HepG2 (cell line): Measurements from ENCODE around the gene ABCG4. TPM values are rescaled to one million over a fixed set of nuclear protein-coding genes. Genes with fewer than 3 reads are reported as not detected.

Source experiments
- ARID2 ChIP-seq: sonication (generic); formaldehyde crosslinking; IDR thresholded peaks from 2 replicates; pipeline ENCODE4 v1.8.1; 2022; ENCODE audit warnings: mild to moderate bottlenecking, missing genetic modification reagents, borderline replicate concordance
- ATAD3A ChIP-seq: sonication (generic); formaldehyde crosslinking; IDR thresholded peaks from 2 replicates; pipeline ENCODE4 v1.4.0; 2020; ENCODE audit warnings: missing genetic modification reagents
- HCFC1 ChIP-seq: fragments of 150-350 bp; IDR thresholded peaks from 2 replicates; pipeline ENCODE4 v1.6.1; 2014; ENCODE audit warnings: low read depth, low read length
- HNRNPUL1 ChIP-seq: fragments of 200-400 bp; formaldehyde crosslinking; IDR thresholded peaks from 2 replicates; pipeline ENCODE4 v1.6.1; 2017; ENCODE audit warnings: low read depth, mild to moderate bottlenecking, low read length, moderate library complexity
- KLF13 ChIP-seq: sonication (generic); formaldehyde crosslinking; IDR thresholded peaks from 2 replicates; pipeline ENCODE4 v1.4.0; 2020; ENCODE audit warnings: mild to moderate bottlenecking, missing genetic modification reagents
- MZF1 ChIP-seq: sonication (generic); formaldehyde crosslinking; IDR thresholded peaks from 2 replicates; pipeline ENCODE4 v1.8.1; 2023; ENCODE audit warnings: mild to moderate bottlenecking, missing genetic modification reagents, borderline replicate concordance
- NCOA2 ChIP-seq: sonication (generic); formaldehyde crosslinking; IDR thresholded peaks from 2 replicates; pipeline ENCODE4 v1.8.0; 2022; ENCODE audit warnings: inconsistent platforms
- RBAK ChIP-seq: sonication (generic); formaldehyde crosslinking; IDR thresholded peaks from 2 replicates; pipeline ENCODE4 v1.5.1; 2020; ENCODE audit warnings: mild to moderate bottlenecking, missing genetic modification reagents
- RELA ChIP-seq: sonication (generic); formaldehyde crosslinking; IDR thresholded peaks from 2 replicates; pipeline ENCODE4 v1.4.0; 2020; ENCODE audit warnings: missing genetic modification reagents
- SMAD1 ChIP-seq: sonication (generic); formaldehyde crosslinking; IDR thresholded peaks from 2 replicates; pipeline ENCODE4 v1.4.0; 2020; ENCODE audit warnings: missing genetic modification reagents, low read depth, mild to moderate bottlenecking, borderline replicate concordance
- TOE1 ChIP-seq: sonication (generic); formaldehyde crosslinking; IDR thresholded peaks from 2 replicates; pipeline ENCODE4 v1.4.0; 2020; ENCODE audit warnings: mild to moderate bottlenecking, missing genetic modification reagents
- TSC22D2 ChIP-seq: sonication (generic); formaldehyde crosslinking; IDR thresholded peaks from 2 replicates; pipeline ENCODE4 v1.5.1; 2020; ENCODE audit warnings: missing genetic modification reagents, mild to moderate bottlenecking, borderline replicate concordance
- ZNF33B ChIP-seq: sonication (generic); formaldehyde crosslinking; IDR thresholded peaks from 2 replicates; pipeline ENCODE4 v1.5.1; 2020; ENCODE audit warnings: mild to moderate bottlenecking, missing genetic modification reagents
- ZNF660 ChIP-seq: sonication (generic); formaldehyde crosslinking; IDR thresholded peaks from 2 replicates; pipeline ENCODE4 v1.5.1; 2020; ENCODE audit warnings: mild to moderate bottlenecking, low read depth, missing genetic modification reagents, borderline replicate concordance
- ZNF713 ChIP-seq: sonication (generic); formaldehyde crosslinking; IDR thresholded peaks from 2 replicates; pipeline ENCODE4 v1.4.0; 2020; ENCODE audit warnings: mild to moderate bottlenecking, missing genetic modification reagents
- polyA plus RNA-seq, 8 experiments: library from polyadenylated mRNA; depleted of rRNA in 3 of 8; stranded (reverse) in 7 of 8; unstranded in 1 of 8; fragments of >200 nt; fragmentation: Illumina TruSeq in 4 of 8; extraction: Trizol in 4 of 8; gene quantifications; 2 replicates each; pipeline versions ENCODE4 v1.2.1 to v1.2.3, GENCODE V29; 2011 to 2016; ENCODE audit warnings: low read depth in 4 of 8, missing spikeins in 1 of 8, mixed read lengths in 1 of 8; ENCODE audit not compliant: insufficient read depth in 1 of 8
- total RNA-seq, 5 experiments: library from RNA; depleted of rRNA; stranded (reverse); fragments of >200 nt; fragmentation: Illumina TruSeq; extraction: Trizol; gene quantifications; 2 replicates each; pipeline ENCODE4 v1.2.3, GENCODE V29; 2016; ENCODE audit warnings: low read depth in 1 of 5
- TF ChIP-seq, protein P1 (sequence below): sonication (generic); formaldehyde crosslinking; IDR thresholded peaks from 2 replicates; pipeline ENCODE4 v1.8.1; 2023; ENCODE audit warnings: missing genetic modification reagents, inconsistent platforms, borderline replicate concordance
- TF ChIP-seq, protein P2 (sequence below), 2 experiments: fragments of 450-650 bp in 1 of 2; sonication (generic) in 1 of 2; formaldehyde crosslinking; IDR thresholded peaks; 2 replicates each; pipeline versions ENCODE4 v1.5.0 to v1.8.0; 2020 to 2022; ENCODE audit warnings: mild to moderate bottlenecking in 1 of 2, missing genetic modification reagents in 1 of 2
- TF ChIP-seq, protein P3 (sequence below): sonication (generic); formaldehyde crosslinking; IDR thresholded peaks from 2 replicates; pipeline ENCODE4 v1.4.0; 2020; ENCODE audit warnings: mild to moderate bottlenecking, missing genetic modification reagents

ABCG4 gene
- total and polyA plus RNA-seq, 2 of the 13 experiments (the other 11 are each of a cell fraction or from before 2014, with no cell fraction given): not detected

DNA sequence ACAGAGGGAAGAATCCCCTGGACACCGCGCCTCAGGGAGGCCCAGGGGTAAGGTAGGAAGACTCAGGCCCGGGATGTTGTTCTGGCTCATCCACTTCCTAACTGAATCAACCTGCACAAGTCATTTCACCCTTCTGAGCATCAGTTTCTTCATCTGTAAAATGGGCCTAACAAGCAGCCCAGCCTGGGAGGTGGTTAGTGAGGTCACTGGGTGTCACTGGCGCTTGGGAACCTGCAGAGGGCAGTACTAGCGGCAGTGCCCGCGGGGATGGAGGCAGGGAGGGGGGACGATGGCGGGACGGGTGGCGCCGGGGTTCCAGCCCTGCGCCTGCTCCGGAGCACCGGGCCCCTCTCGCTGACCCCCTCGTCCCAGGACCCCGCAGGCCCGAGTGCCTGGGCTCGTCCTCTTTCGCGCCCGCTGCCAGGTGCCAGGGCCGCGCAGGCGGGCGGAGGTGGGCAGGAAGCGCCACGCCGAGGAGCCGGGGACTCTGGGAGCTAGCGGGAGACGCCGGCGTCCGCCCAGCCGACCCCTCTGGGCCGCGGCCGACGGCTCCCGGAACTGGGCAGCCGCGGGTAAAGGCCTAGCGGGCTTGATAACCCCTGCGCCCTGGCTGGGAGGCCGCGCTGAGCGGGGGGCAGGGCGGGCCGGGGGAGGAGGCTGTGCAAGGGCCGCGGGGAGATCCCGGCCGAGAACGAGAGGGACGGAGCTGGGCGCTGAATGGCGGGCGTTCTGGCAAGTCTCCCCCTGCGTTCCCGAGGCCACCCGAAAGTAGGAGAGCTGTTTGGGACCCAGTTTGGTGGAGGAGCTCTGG is 19.8 kb downstream of the ABCG4 start, which contains the start of gene NLRX1 (continued):
- TF ChIP-seq TSC22D2 (no peak), RBAK (CRISPR knock-in tag) (no peak), ARID2 (CRISPR knock-in tag) (no peak), RELA (CRISPR knock-in tag) (no peak), TOE1 (no peak), KLF13 (CRISPR knock-in tag) (no peak), MZF1 (CRISPR knock-in tag) (no peak), NCOA2 (CRISPR knock-in tag) (peak; percentile 11; the same call in 1 of the 2 replicates), ZNF713 (CRISPR knock-in tag) (0 out of 2 replicates have a peak, but pooled peaks have one; percentile 5), ZNF33B (no peak), HCFC1 (no peak), ATAD3A (CRISPR knock-in tag) (no peak), HNRNPUL1 (no peak), SMAD1 (CRISPR knock-in tag) (no peak), ZNF660 (CRISPR knock-in tag) (no peak)
- TF ChIP-seq, protein P1, sequence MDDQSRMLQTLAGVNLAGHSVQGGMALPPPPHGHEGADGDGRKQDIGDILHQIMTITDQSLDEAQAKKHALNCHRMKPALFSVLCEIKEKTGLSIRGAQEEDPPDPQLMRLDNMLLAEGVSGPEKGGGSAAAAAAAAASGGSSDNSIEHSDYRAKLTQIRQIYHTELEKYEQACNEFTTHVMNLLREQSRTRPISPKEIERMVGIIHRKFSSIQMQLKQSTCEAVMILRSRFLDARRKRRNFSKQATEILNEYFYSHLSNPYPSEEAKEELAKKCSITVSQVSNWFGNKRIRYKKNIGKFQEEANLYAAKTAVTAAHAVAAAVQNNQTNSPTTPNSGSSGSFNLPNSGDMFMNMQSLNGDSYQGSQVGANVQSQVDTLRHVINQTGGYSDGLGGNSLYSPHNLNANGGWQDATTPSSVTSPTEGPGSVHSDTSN (CRISPR knock-in tag): no peak
- TF ChIP-seq, protein P2, sequence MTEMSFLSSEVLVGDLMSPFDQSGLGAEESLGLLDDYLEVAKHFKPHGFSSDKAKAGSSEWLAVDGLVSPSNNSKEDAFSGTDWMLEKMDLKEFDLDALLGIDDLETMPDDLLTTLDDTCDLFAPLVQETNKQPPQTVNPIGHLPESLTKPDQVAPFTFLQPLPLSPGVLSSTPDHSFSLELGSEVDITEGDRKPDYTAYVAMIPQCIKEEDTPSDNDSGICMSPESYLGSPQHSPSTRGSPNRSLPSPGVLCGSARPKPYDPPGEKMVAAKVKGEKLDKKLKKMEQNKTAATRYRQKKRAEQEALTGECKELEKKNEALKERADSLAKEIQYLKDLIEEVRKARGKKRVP (CRISPR knock-in tag; IDR thresholded peaks at IDR 0.05): no peak
- TF ChIP-seq, protein P3, sequence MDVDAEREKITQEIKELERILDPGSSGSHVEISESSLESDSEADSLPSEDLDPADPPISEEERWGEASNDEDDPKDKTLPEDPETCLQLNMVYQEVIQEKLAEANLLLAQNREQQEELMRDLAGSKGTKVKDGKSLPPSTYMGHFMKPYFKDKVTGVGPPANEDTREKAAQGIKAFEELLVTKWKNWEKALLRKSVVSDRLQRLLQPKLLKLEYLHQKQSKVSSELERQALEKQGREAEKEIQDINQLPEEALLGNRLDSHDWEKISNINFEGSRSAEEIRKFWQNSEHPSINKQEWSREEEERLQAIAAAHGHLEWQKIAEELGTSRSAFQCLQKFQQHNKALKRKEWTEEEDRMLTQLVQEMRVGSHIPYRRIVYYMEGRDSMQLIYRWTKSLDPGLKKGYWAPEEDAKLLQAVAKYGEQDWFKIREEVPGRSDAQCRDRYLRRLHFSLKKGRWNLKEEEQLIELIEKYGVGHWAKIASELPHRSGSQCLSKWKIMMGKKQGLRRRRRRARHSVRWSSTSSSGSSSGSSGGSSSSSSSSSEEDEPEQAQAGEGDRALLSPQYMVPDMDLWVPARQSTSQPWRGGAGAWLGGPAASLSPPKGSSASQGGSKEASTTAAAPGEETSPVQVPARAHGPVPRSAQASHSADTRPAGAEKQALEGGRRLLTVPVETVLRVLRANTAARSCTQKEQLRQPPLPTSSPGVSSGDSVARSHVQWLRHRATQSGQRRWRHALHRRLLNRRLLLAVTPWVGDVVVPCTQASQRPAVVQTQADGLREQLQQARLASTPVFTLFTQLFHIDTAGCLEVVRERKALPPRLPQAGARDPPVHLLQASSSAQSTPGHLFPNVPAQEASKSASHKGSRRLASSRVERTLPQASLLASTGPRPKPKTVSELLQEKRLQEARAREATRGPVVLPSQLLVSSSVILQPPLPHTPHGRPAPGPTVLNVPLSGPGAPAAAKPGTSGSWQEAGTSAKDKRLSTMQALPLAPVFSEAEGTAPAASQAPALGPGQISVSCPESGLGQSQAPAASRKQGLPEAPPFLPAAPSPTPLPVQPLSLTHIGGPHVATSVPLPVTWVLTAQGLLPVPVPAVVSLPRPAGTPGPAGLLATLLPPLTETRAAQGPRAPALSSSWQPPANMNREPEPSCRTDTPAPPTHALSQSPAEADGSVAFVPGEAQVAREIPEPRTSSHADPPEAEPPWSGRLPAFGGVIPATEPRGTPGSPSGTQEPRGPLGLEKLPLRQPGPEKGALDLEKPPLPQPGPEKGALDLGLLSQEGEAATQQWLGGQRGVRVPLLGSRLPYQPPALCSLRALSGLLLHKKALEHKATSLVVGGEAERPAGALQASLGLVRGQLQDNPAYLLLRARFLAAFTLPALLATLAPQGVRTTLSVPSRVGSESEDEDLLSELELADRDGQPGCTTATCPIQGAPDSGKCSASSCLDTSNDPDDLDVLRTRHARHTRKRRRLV (CRISPR knock-in tag): no peak
